Stimulated activated CD4-positive, alpha-beta T cell treated with anti-CD3 and anti-CD28 coated beads, Interleukin-15, amount 100 ng/mL, for 48 hours (primary cell): ENCODE measurements around the gene VAV2.

Experiments used
- DNase-seq, 2 donors: peaks; one replicate each; pipeline ENCODE4 v3.0.0-alpha.2; 2020; ENCODE audit warnings: low read depth in 2 of 2

Gene VAV2

DNA sequence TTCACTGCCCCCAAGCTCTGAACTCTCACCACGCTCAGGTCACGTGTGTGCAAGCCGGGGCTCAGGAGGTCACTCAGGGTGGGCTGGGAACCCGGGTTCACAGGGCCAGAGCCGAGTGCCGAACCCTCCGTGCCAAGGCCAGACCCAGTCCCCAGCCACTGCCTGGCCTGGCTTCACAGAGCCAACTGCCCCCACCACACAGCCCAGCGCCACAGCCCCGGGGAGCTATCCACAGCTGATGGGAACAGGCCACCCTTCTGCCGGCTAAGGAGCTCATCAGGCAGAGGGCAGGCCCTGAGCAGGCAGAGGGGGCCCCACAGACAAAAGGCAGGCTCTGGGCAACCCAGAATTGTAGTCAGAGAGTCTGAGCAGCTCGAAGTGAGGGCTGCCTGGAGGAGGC lies 117.0 kb downstream of the VAV2 start:
- DNase-seq, result no peak

GRCh38 chr9:133874659-133875058 lies 117.5 kb downstream of the VAV2 start:
- no peak for DNase-seq

- DNase-seq, result no peak
These were observed 118.0 kb downstream of the VAV2 start for GRCh38 chr9:133874060-133874657.

- no peak for DNase-seq
These were observed 118.6 kb downstream of the VAV2 start for GRCh38 chr9:133873461-133873891.

DNA sequence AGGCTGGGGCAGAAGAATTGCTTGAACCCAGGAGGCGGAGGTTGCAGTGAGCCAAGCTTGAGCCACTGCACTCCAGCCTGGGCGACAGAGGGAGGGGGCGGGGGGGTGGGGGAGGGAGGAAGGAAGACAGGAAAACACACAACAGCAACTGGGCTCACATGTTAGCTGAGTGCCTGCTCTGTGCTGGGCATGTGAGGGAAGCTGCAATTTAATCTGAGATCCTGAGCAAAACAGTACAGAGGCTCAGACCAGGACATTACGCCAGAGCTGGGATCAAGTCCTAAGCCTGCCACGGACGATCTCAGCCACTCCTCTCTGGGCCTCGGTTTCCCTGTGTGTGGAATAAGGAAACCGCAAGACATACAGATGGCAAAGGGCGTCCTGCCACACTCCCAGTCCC lies 119.1 kb downstream of the VAV2 start:
- DNase-seq, result no peak

DNA sequence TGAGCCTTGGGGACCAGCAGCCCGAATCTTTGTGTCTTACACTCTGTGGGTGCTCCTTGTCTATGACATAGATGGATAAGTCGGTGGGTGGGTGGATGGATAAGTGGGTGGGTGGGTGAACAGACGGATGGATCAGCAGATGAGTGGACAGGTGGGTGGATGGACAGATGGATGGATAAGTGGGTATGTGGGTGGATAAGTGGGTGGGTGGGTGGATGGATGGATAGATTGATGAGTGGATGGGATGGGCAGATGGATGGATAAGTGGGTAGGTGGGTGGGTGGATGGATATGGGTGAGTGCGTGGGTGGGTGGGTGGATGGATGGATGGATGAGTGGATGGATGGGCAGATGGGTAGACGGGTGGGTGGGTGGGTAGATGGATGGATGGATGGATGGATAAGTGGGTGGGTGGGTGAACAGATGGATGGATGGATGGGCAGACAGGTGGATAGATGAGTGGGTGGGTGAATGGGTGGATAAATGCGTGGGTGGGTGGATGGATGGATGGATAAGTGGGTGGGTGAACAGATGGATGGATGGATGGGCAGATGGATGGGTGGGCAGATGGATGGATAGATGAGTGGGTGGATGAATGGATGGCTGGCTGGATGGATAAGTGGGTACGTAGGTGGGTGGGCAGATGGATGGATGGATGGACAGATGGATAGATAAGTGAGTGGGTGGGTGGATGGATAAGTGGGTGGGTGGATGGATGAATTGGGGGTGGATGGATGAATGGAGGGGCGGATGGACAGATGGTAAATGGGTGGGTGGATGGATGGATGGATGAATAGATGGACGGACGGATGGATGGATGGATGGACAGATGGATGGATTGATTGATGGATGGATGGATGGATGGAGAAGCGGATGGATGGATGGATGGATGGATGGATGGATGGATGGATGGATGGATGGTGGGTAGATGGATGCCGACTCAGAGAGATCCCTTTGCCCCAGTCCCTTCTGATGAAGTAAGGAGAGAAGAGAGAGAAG lies 121.2 kb downstream of the VAV2 start:
- DNase-seq, result no peak

DNA sequence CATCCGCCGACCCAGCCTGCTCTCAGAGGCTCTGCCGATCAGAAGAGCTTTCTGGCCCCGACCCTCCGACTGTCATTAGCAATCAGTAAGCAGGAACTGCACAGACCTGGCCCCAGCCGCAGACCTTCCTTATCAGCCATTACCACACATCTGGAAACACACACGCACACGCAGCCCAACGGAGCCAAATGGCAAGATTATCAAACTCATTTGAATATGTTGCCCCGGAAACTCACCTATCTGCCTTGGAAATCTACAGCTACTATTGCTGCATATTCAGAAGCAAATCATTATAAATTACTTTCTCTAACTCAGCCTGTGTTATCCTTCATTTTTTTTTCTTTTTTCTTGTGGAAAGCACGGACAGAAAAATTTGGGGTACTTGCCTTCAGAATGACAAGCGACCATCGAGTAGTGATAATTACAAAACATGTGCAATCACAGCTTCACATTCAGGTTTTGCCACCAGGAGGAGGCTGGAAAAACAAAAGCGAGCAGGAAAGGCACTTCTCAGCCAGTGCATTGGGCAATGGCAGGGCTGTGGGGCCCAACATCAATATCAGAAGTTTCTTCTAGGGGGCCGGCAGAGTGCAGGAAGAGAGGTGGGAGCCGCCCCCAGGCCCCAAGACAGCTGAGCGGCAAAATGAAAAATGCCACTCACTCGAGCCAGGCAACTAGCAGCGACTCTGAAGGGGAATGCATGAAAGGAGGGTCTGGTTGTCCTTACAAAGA lies 122.3 kb downstream of the VAV2 start:
- DNase-seq, result peak in 1 of 2 donors; percentile 2

- DNase-seq, result no peak
These were observed 123.9 kb downstream of the VAV2 start for GRCh38 chr9:133868203-133868602.

- no peak for DNase-seq
These were observed 125.2 kb downstream of the VAV2 start for GRCh38 chr9:133866946-133867345.

DNA sequence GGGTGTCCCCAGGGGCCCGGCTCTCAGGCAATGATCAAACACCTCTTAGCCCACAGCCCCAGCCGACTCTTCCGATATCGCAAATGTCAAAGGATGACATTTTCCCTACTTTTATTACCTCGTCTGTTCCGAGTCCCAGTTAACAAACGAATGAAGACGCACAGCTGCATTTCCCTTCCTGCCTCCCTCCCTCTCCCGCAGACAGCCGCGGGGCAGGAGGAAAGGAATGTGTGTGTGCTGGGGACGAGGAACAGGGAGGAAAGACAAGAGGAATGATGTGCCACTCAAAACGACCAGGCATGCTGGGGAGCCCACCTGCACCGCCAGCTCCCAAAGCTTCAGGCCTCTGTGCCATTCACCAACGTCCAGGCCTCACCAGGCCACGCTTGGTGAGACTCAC lies 128.1 kb downstream of the VAV2 start:
- no peak for DNase-seq

- no peak for DNase-seq
These were observed 128.9 kb downstream of the VAV2 start for GRCh38 chr9:133863257-133863592.

GRCh38 chr9:133862585-133863256 lies 129.4 kb downstream of the VAV2 start:
- no peak for DNase-seq

GRCh38 chr9:133861692-133862091 lies 130.4 kb downstream of the VAV2 start:
- DNase-seq, result no peak

GRCh38 chr9:133861086-133861485 lies 131.0 kb downstream of the VAV2 start:
- no peak for DNase-seq

GRCh38 chr9:133858771-133859170 lies 133.4 kb downstream of the VAV2 start:
- no peak for DNase-seq

DNA sequence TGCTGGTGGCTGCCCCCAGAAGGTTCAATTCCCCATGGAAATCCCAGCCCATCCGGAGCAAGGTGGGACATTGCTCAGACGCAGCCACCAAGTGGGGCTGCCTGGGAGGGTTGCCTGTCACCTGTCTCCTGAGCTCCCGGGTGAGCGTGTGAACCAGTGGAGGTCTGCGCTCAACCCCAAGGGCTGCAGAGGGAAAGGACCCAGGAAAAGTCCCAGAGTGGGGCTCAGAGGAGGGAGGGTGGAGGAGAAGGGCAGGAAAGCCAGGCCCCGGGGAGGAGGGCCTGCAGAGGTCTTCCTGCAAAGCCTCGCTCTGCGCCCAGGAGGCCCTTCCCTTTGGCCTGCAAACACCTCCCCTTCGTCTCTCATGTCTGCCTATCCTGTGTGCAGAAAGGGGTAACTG lies 134.5 kb downstream of the VAV2 start:
- no peak for DNase-seq

- DNase-seq, result no peak
These were observed 135.3 kb downstream of the VAV2 start for GRCh38 chr9:133856798-133857197.

GRCh38 chr9:133855802-133856521 lies 136.2 kb downstream of the VAV2 start:
- DNase-seq, result no peak

- no peak for DNase-seq
These were observed 136.8 kb downstream of the VAV2 start for GRCh38 chr9:133855371-133855770.

DNA sequence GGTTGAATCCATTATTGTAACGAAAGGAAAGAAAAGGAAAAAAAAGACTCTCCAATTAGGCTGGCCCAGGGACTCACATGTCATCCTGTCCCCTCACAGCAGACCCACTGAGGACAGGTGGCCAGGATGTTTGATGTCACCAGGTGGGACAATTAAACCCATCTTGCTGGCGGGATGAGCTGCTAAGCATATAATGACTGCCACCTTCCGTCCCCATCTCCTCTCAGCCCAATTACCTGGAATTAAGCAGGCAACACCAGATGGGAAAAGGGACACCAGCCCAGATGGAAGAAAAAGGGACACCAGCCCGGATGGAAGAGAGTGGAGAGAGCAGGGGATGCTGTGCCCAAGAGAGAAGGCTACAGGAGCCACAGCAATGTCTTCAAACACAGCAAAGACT lies 137.4 kb downstream of the VAV2 start:
- DNase-seq, result no peak

DNA sequence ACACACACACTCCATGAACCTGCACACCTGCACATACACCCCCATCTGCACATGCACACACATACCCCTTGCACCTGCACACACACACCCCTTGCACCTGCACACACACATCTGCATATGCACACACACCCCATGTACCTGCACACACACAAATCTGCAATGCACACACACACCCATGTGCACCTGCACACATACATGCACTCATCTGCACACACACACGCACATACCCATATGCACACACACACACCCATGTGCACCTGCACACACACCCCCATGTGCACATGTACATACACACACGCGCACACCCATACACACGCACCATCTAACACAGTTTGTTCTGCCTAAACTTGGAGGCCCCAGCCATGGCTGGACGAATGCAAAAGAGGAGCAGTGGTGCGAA lies 138.1 kb downstream of the VAV2 start:
- no peak for DNase-seq
